H1 (cell line): Measurements from ENCODE around the gene CTNNA3. TPM values are rescaled to one million over a fixed set of nuclear protein-coding genes. Genes with fewer than 3 reads are reported as not detected.

ENCODE experiments used
- CTCF ChIA-PET: fragments of 300-600 bp; sonication (Branson Sonifier 250); formaldehyde crosslinking; loops from one replicate; lab custom pipeline; 2021; ENCODE audit not compliant: partially characterized antibody; lab: Charles Lee
- POLR2A ChIA-PET: fragments of 300-600 bp; sonication (Branson Sonifier 250); formaldehyde crosslinking; loops from one replicate; lab custom pipeline; 2021; ENCODE audit warnings: inconsistent platforms; ENCODE audit not compliant: partially characterized antibody; lab: Charles Lee
- DNase-seq, 2 experiments: peaks; one replicate each; pipeline versions ENCODE4 v3.0.0 to v3.0.0-alpha.2; 2010 to 2022; ENCODE audit warnings: low spot score in 2 of 2, low read depth in 1 of 2, mixed read lengths in 1 of 2
- FAIRE-seq: peaks from 2 replicates; lab custom pipeline; 2011; peaks lifted over from hg19 to GRCh38; lab: Jason Lieb, UNC
- H2AFZ ChIP-seq: 2 replicates; pipeline ENCODE4 v1.8.1; 2012; ENCODE audit warnings: low read length, inconsistent platforms
- H2AK5ac ChIP-seq: 2 replicates; pipeline ENCODE4 v1.6.1; 2013; ENCODE audit warnings: low read depth, low read length
- H2BK120ac ChIP-seq: replicated peaks from 2 replicates; pipeline ENCODE3; 2013; ENCODE audit warnings: low read depth, low read length, inconsistent platforms
- H2BK12ac ChIP-seq: 2 replicates; pipeline ENCODE4 v1.6.1; 2013; ENCODE audit warnings: low read depth, low read length
- H2BK15ac ChIP-seq: 2 replicates; pipeline ENCODE4 v1.6.1; 2013; ENCODE audit warnings: low read length
- H2BK20ac ChIP-seq: 2 replicates; pipeline ENCODE4 v1.6.1; 2013; ENCODE audit warnings: low read length
- H2BK5ac ChIP-seq: 2 replicates; pipeline ENCODE4 v1.6.1; 2013; ENCODE audit warnings: low read depth, low read length
- H3K14ac ChIP-seq: 2 replicates; pipeline ENCODE4 v1.6.1; 2013; ENCODE audit warnings: inconsistent platforms; ENCODE audit not compliant: insufficient read length
- H3K18ac ChIP-seq: 2 replicates; pipeline ENCODE4 v1.6.1; 2013; ENCODE audit warnings: low read length; ENCODE audit errors: extremely low read depth
- H3K23ac ChIP-seq: 2 replicates; pipeline ENCODE4 v1.6.1; 2013; ENCODE audit warnings: inconsistent platforms; ENCODE audit not compliant: insufficient read length
- H3K23me2 ChIP-seq: 2 replicates; pipeline ENCODE4 v1.6.1; 2013; ENCODE audit warnings: low read depth, low read length
- H3K27ac ChIP-seq: 2 replicates; pipeline ENCODE4 v1.6.1; 2011; ENCODE audit warnings: low read depth, low read length, inconsistent platforms
- H3K27me3 ChIP-seq, 4 experiments: replicated peaks in 1 of 4; 1 replicate in 1 of 4; 2 replicates in 3 of 4; pipeline versions ENCODE4 v1.6.1 to v1.8.1; 2011 to 2013; ENCODE audit warnings: low read length in 3 of 4, mild to moderate bottlenecking in 3 of 4, inconsistent platforms in 2 of 4, mixed read lengths in 2 of 4, moderate library complexity in 1 of 4; ENCODE audit not compliant: control insufficient read depth in 3 of 4, insufficient read depth in 3 of 4; ENCODE audit errors: extremely low read depth in 1 of 4
- H3K36me3 ChIP-seq, 4 experiments: 2 replicates each; pipeline versions ENCODE4 v1.6.1 to v1.8.1; 2011 to 2013; ENCODE audit warnings: mild to moderate bottlenecking in 4 of 4, low read length in 3 of 4, moderate library complexity in 2 of 4, control low read depth in 1 of 4, inconsistent platforms in 1 of 4; ENCODE audit not compliant: insufficient read depth in 4 of 4, control insufficient read depth in 2 of 4
- H3K4ac ChIP-seq: replicated peaks from 2 replicates; pipeline ENCODE3; 2013; ENCODE audit warnings: low read length, low read depth, mixed read lengths, inconsistent platforms; ENCODE audit not compliant: insufficient read length
- H3K4me1 ChIP-seq, 4 experiments: replicated peaks in 1 of 4; 1 replicate in 1 of 4; 2 replicates in 3 of 4; pipeline versions ENCODE4 v1.6.1 to v1.8.1; 2011 to 2013; ENCODE audit warnings: low read length in 3 of 4, inconsistent platforms in 2 of 4, mixed read lengths in 1 of 4; ENCODE audit not compliant: insufficient read depth in 4 of 4, control insufficient read depth in 3 of 4
- H3K4me2 ChIP-seq, 2 experiments: 2 replicates each; pipeline versions ENCODE4 v1.6.1 to v1.8.1; 2011 to 2013; ENCODE audit warnings: low read depth in 2 of 2, low read length in 2 of 2, control low read depth in 1 of 2, inconsistent platforms in 1 of 2, mild to moderate bottlenecking in 1 of 2; ENCODE audit not compliant: insufficient read depth in 1 of 2
- H3K4me3 ChIP-seq, 4 experiments: fragments of 200-600, 300-600 bp in 1 of 4; sonication (generic), shearing (Covaris generic), sonication (Bioruptor Twin) in 1 of 4; 2 replicates each; pipeline versions ENCODE4 v1.5.1 to v1.8.1; 2011 to 2016; ENCODE audit warnings: low read length in 4 of 4, low read depth in 3 of 4, control low read depth in 2 of 4, inconsistent platforms in 2 of 4, mild to moderate bottlenecking in 2 of 4, mixed read lengths in 1 of 4, moderate library complexity in 1 of 4; ENCODE audit not compliant: insufficient read depth in 2 of 4; ENCODE audit errors: extremely low read depth in 1 of 4
- H3K56ac ChIP-seq: replicated peaks from 2 replicates; pipeline ENCODE3; 2013; ENCODE audit warnings: low read depth, mild to moderate bottlenecking, mixed read lengths, low read length, inconsistent platforms; ENCODE audit not compliant: insufficient read length
- H3K79me1 ChIP-seq: 2 replicates; pipeline ENCODE4 v1.6.1; 2013; ENCODE audit warnings: low read depth, low read length, control low read depth
- H3K79me2 ChIP-seq, 2 experiments: 2 replicates each; pipeline versions ENCODE4 v1.6.1 to v1.8.1; 2012 to 2013; ENCODE audit warnings: low read length in 2 of 2, mild to moderate bottlenecking in 2 of 2, inconsistent platforms in 1 of 2; ENCODE audit not compliant: insufficient read depth in 2 of 2, control insufficient read depth in 1 of 2
- H3K9ac ChIP-seq, 4 experiments: replicated peaks in 1 of 4; 1 replicate in 1 of 4; 2 replicates in 3 of 4; pipeline versions ENCODE4 v1.6.1 to v1.8.1; 2011 to 2013; ENCODE audit warnings: low read depth in 3 of 4, low read length in 3 of 4, control low read depth in 2 of 4, mild to moderate bottlenecking in 2 of 4, moderate library complexity in 2 of 4, inconsistent platforms in 1 of 4; ENCODE audit errors: extremely low read depth in 1 of 4
- H3K9me3 ChIP-seq, 2 experiments: 2 replicates each; pipeline versions ENCODE4 v1.6.1 to v1.8.1; 2012 to 2013; ENCODE audit warnings: mild to moderate bottlenecking in 2 of 2, moderate library complexity in 2 of 2, control low read depth in 1 of 2, inconsistent platforms in 1 of 2, low read depth in 1 of 2, low read length in 1 of 2, mixed read lengths in 1 of 2; ENCODE audit not compliant: insufficient read depth in 2 of 2
- H4K20me1 ChIP-seq, 2 experiments: replicated peaks in 1 of 2; 2 replicates each; pipeline versions ENCODE3 to v1.8.1; 2011 to 2013; ENCODE audit warnings: inconsistent platforms in 2 of 2, low read length in 2 of 2, mild to moderate bottlenecking in 1 of 2; ENCODE audit not compliant: insufficient read depth in 2 of 2, control insufficient read depth in 1 of 2
- H4K5ac ChIP-seq: 2 replicates; pipeline ENCODE4 v1.6.1; 2013; ENCODE audit warnings: low read length, low read depth, mixed read lengths, inconsistent platforms; ENCODE audit not compliant: insufficient read length
- H4K8ac ChIP-seq: 2 replicates; pipeline ENCODE4 v1.8.0; 2013; ENCODE audit warnings: mild to moderate bottlenecking, moderate library complexity, low read length, inconsistent platforms; ENCODE audit not compliant: insufficient read depth; ENCODE audit errors: extremely low read depth
- H4K91ac ChIP-seq: replicated peaks from 2 replicates; pipeline ENCODE3; 2013; ENCODE audit warnings: low read length, mixed read lengths, inconsistent platforms; ENCODE audit not compliant: insufficient read length
- ATF2 ChIP-seq: IDR thresholded peaks from 2 replicates; pipeline ENCODE4 v1.6.1; 2012; ENCODE audit warnings: low read length, inconsistent platforms
- CHD2 ChIP-seq: IDR thresholded peaks from 2 replicates; pipeline ENCODE4 v1.6.1; 2012; ENCODE audit warnings: low read length, improper control_type of control experiment
- CTCF ChIP-seq, 3 experiments: IDR thresholded peaks; 1 replicate in 2 of 3; 2 replicates in 1 of 3; pipeline versions ENCODE4 v1.5.1 to v1.6.1; 2011; ENCODE audit warnings: low read length in 3 of 3, mild to moderate bottlenecking in 3 of 3, inconsistent platforms in 2 of 3, low read depth in 1 of 3, moderate library complexity in 1 of 3; ENCODE audit not compliant: insufficient read depth in 1 of 3; ENCODE audit errors: control extremely low read depth in 1 of 3
- HDAC2 ChIP-seq, 2 experiments: fragments of 300-600 bp in 1 of 2; sonication (generic) in 1 of 2; IDR thresholded peaks; 2 replicates each; pipeline ENCODE4 v1.6.1; 2011 to 2012; ENCODE audit warnings: low read depth in 2 of 2, low read length in 2 of 2, mild to moderate bottlenecking in 2 of 2, moderate library complexity in 2 of 2, borderline replicate concordance in 1 of 2, inconsistent platforms in 1 of 2
- KDM4A ChIP-seq: IDR thresholded peaks from one replicate; pipeline ENCODE4 v1.7.1; 2012; ENCODE audit warnings: low read depth, mild to moderate bottlenecking, moderate library complexity, low read length, inconsistent platforms; ENCODE audit not compliant: severe bottlenecking
- KDM5A ChIP-seq: fragments of 200-600 bp; IDR thresholded peaks from 2 replicates; pipeline ENCODE4 v1.7.1; 2012; ENCODE audit warnings: mild to moderate bottlenecking, low read length, inconsistent platforms, mixed read lengths
- SIX5 ChIP-seq: IDR thresholded peaks from 2 replicates; pipeline ENCODE4 v1.6.1; 2011; ENCODE audit warnings: mild to moderate bottlenecking, low read depth, low read length
- SP2 ChIP-seq: IDR thresholded peaks from 2 replicates; pipeline ENCODE4 v1.6.1; 2012; ENCODE audit warnings: mild to moderate bottlenecking, low read length, inconsistent platforms
- SUZ12 ChIP-seq: fragments of 200-600 bp; sonication (generic); IDR thresholded peaks from 2 replicates; pipeline ENCODE4 v1.6.1; 2012; ENCODE audit warnings: mild to moderate bottlenecking, inconsistent platforms, low read length, moderate library complexity, mixed read lengths
- TAF7 ChIP-seq: optimal IDR thresholded peaks from 2 replicates; pipeline ENCODE3; 2011; ENCODE audit warnings: low read depth, mild to moderate bottlenecking, inconsistent platforms, low read length, moderate library complexity, borderline replicate concordance
- WGBS, 2 experiments: shearing (Covaris generic) in 1 of 2; methylation state at CpG; one replicate each; pipeline versions ENCODE4 v1.1.6 to v1.1.7; 2013 to 2015; ENCODE audit warnings: low lambda C conversion rate in 2 of 2, mixed read lengths in 2 of 2, inconsistent platforms in 1 of 2, low coverage in 1 of 2, missing lambda C conversion rate in 1 of 2; ENCODE audit not compliant: insufficient replicate concordance in 2 of 2, insufficient coverage in 1 of 2, insufficient read length in 1 of 2; ENCODE audit errors: extremely low coverage in 1 of 2, missing lambda C conversion rate in 1 of 2; 5-methylcytosine and 5-hydroxymethylcytosine counted together
- polyA plus RNA-seq, 7 experiments: library from polyadenylated mRNA; depleted of rRNA in 3 of 7; stranded (reverse) in 5 of 7; unstranded in 2 of 7; fragments of >200 nt in 5 of 7; fragments of 200-250 nt in 2 of 7; gene quantifications; 1 replicate in 5 of 7; 2 replicates in 1 of 7; 4 replicates in 1 of 7; pipeline versions ENCODE4 v1.2.1 to v1.2.3, GENCODE V29; 2011 to 2013; ENCODE audit warnings: missing spikeins in 2 of 7, mixed read lengths in 2 of 7
- total RNA-seq: library from RNA; stranded (reverse); fragmentation: NEBNext Ultra II Directional; extraction: Animal tissue kit (Norgen Biotek cat#: 25700); gene quantifications from 2 replicates; pipeline ENCODE4 v1.2.1, GENCODE V29; 2021

Gene CTNNA3
- total and polyA plus RNA-seq, 2 of the 8 experiments (the other 6 are each of a cell fraction or from before 2014, with no cell fraction given) = 1.3 to 1.5 TPM

DNA sequence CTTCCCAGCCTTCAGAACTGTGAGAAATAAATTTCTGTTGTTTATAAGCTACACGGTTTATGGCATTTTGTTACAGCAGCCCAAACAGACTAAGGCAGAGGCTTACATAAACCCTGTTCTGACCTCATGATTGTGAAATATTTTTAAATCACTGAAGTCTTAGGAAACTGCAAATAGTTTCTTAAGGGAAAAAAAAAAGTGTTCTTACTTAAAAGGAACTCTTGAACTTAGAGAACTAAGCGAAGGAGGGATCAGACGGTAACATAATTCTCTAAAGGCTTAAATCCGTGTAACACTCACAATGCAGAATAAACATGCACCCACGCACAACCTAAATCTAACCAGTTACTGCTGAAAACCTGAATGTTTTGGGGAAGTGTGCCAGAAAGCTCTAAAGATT is 1519.2 kb downstream of the CTNNA3 start:
- H3K79me1 ChIP-seq = no peaks in the 10 kb centered on the region
- H3K4me1 ChIP-seq = no peaks in the 10 kb centered on the region
- H4K8ac ChIP-seq = no peak overlapping the region
- no peak for FAIRE-seq
- ChIA-PET CTCF (interaction anchor here (1.0 kb wide), 1 partner anchor 13 kb away, joined by 3 read pairs; no protein-coding TSS in a partner anchor), POLR2A (no interaction called here)
- H2BK5ac ChIP-seq = no peak overlapping the region
- no peak overlapping the region for H2BK120ac ChIP-seq
- H2AK5ac ChIP-seq = no peak overlapping the region
- H2BK15ac ChIP-seq = no peak overlapping the region
- 78% methylated on average over 5 of the region's 5 CpGs; no CpG with 5 or more reads in 1 of the 2 experiments for WGBS, 2 experiments
- no peak overlapping the region; the same call in 1 of the 2 replicates for H2AFZ ChIP-seq
- H3K23ac ChIP-seq = no peak overlapping the region
- H4K20me1 ChIP-seq = no peaks in the 10 kb centered on the region
- H3K4me3 ChIP-seq = no peak overlapping the region
- H4K91ac ChIP-seq = no peak overlapping the region
- no peak for DNase-seq
- H3K56ac ChIP-seq = no peak overlapping the region
- no peaks in the 10 kb centered on the region for H3K23me2 ChIP-seq
- no peak overlapping the region for H3K4ac ChIP-seq
- H3K27me3 ChIP-seq = no peaks in the 10 kb centered on the region
- no peak overlapping the region for H2BK12ac ChIP-seq
- no peak overlapping the region for H2BK20ac ChIP-seq
- H4K5ac ChIP-seq = no peak overlapping the region
- no peak overlapping the region for H3K27ac ChIP-seq
- no peaks in the 10 kb centered on the region for H3K9me3 ChIP-seq
- no peaks in the 10 kb centered on the region for H3K79me2 ChIP-seq
- H3K4me2 ChIP-seq = no peak overlapping the region
- H3K9ac ChIP-seq = no peak overlapping the region
- H3K36me3 ChIP-seq = no peaks in the 10 kb centered on the region
- no peak overlapping the region for H3K14ac ChIP-seq
- H3K18ac ChIP-seq = no peak overlapping the region
- TF ChIP-seq SIX5 = no peak
- TF ChIP-seq KDM4A = no peak
- TF ChIP-seq KDM5A = no peak
- TF ChIP-seq CTCF (IDR thresholded peaks at IDR 0.05; ENCODE audit: control extremely low read depth in 1 of 3, insufficient read depth in 1 of 3, low read depth in 1 of 3, low read length in 3 of 3) = no peak
- no peak for TF ChIP-seq HDAC2 (IDR thresholded peaks at IDR 0.05; ENCODE audit: borderline replicate concordance in 1 of 2, low read depth in 2 of 2, low read length in 2 of 2)
- TF ChIP-seq ATF2 = no peak
- no peak for TF ChIP-seq CHD2
- TF ChIP-seq SP2 = no peak
- no peak for TF ChIP-seq SUZ12
- TF ChIP-seq TAF7 = no peak
